ENCODE data around the gene RNF168. TPM values are rescaled to one million over a fixed set of nuclear protein-coding genes. Genes with fewer than 3 reads are reported as not detected.
"Not testable (repeated sequence)": the region's sequence is repeated elsewhere in the genome, so short reads cannot be mapped to it uniquely, and the experiment has no call there.

Gene RNF168
- total RNA-seq, 1 experiment from 2014 or later, result 30.0 TPM

GRCh38 chr3:196502775-196503195, 783 bp downstream of the RNF168 start:
- H3K27me3 ChIP-seq, result no peaks in the 10 kb centered on the region

GRCh38 chr3:196501316-196502044, 2.1 kb downstream of the RNF168 start:
- Histone ChIP-seq H3K36me3 (peaks cover 7% of the 10 kb centered on the region), H3K27ac (no peak overlapping the region), H3K9me3 (replicated peaks) (no peaks in the 10 kb centered on the region), H3K27me3 (no peaks in the 10 kb centered on the region), H3K4me3 (peak overlapping the region; percentile 86), H3K4me1 (no peaks in the 10 kb centered on the region)
- peak; percentile 31 to 56 for DNase-seq

More at GRCh38 chr3:196502775-196503195, 783 bp downstream of the RNF168 start:
- no peaks in the 10 kb centered on the region for H3K4me1 ChIP-seq
- 0 out of 2 replicates have a peak, but pooled peaks cover 2% of the 10 kb centered on the region for H3K36me3 ChIP-seq
- H3K4me3 ChIP-seq, result peak overlapping the region; percentile 86
- peak overlapping the region; percentile 71 for H3K27ac ChIP-seq
- no peaks in the 10 kb centered on the region for H3K9me3 ChIP-seq (replicated peaks)
- DNase-seq, result peak; percentile 39 to 56

GRCh38 chr3:196499807-196500524, 3.6 kb downstream of the RNF168 start:
- H3K36me3 ChIP-seq, result peaks cover 20% of the 10 kb centered on the region
- DNase-seq, result no peak
- H3K27ac ChIP-seq, result 0 out of 2 replicates have a peak overlapping the region, but pooled peaks have one; percentile 1
- H3K27me3 ChIP-seq, result no peaks in the 10 kb centered on the region
- peak overlapping the region; percentile 86 for H3K4me3 ChIP-seq
- no peaks in the 10 kb centered on the region for H3K9me3 ChIP-seq (replicated peaks)
- no peaks in the 10 kb centered on the region for H3K4me1 ChIP-seq

GRCh38 chr3:196499061-196499460, 4.5 kb downstream of the RNF168 start:
- H3K9me3 ChIP-seq (replicated peaks), result no peaks in the 10 kb centered on the region
- peaks cover 22% of the 10 kb centered on the region for H3K36me3 ChIP-seq
- no peaks in the 10 kb centered on the region for H3K4me1 ChIP-seq
- H3K27me3 ChIP-seq, result no peaks in the 10 kb centered on the region
- no peak for DNase-seq
- H3K4me3 ChIP-seq, result no peak overlapping the region
- no peak overlapping the region for H3K27ac ChIP-seq

- no peak overlapping the region for H3K27ac ChIP-seq
- no peaks in the 10 kb centered on the region for H3K27me3 ChIP-seq
- no peak overlapping the region for H3K4me3 ChIP-seq
These were observed 5.3 kb downstream of the RNF168 start for GRCh38 chr3:196498297-196498696.

GRCh38 chr3:196496183-196496582, 7.4 kb downstream of the RNF168 start:
- no peak overlapping the region for H3K4me3 ChIP-seq
- H3K36me3 ChIP-seq, result peaks cover 29% of the 10 kb centered on the region

More at GRCh38 chr3:196498297-196498696, 5.3 kb downstream of the RNF168 start:
- Histone ChIP-seq H3K9me3 (replicated peaks) (no peaks in the 10 kb centered on the region), H3K4me1 (no peaks in the 10 kb centered on the region), H3K36me3 (peaks cover 23% of the 10 kb centered on the region)
- no peak for DNase-seq

GRCh38 chr3:196493292-196493691, 10.3 kb downstream of the RNF168 start:
- H3K27me3 ChIP-seq, result no peaks in the 10 kb centered on the region

More at GRCh38 chr3:196496183-196496582, 7.4 kb downstream of the RNF168 start:
- Histone ChIP-seq H3K4me1 (no peaks in the 10 kb centered on the region), H3K27me3 (no peaks in the 10 kb centered on the region), H3K9me3 (replicated peaks) (no peaks in the 10 kb centered on the region), H3K27ac (no peak overlapping the region)
- no peak for DNase-seq

GRCh38 chr3:196492080-196492479, 11.5 kb downstream of the RNF168 start:
- Histone ChIP-seq H3K27ac (no peak overlapping the region), H3K9me3 (replicated peaks) (no peaks in the 10 kb centered on the region), H3K4me1 (no peaks in the 10 kb centered on the region), H3K27me3 (no peaks in the 10 kb centered on the region), H3K36me3 (peaks cover 32% of the 10 kb centered on the region), H3K4me3 (no peak overlapping the region)
- no peak for DNase-seq

More at GRCh38 chr3:196493292-196493691, 10.3 kb downstream of the RNF168 start:
- Histone ChIP-seq H3K4me1 (no peaks in the 10 kb centered on the region), H3K9me3 (replicated peaks) (no peaks in the 10 kb centered on the region), H3K27ac (no peak overlapping the region), H3K36me3 (peaks cover 26% of the 10 kb centered on the region), H3K4me3 (no peak overlapping the region)
- no peak for DNase-seq

GRCh38 chr3:196489747-196490146, 13.8 kb downstream of the RNF168 start:
- no peak overlapping the region for H3K27ac ChIP-seq
- no peak for DNase-seq
- H3K27me3 ChIP-seq, result no peaks in the 10 kb centered on the region
- H3K4me3 ChIP-seq, result no peak overlapping the region
- H3K4me1 ChIP-seq, result no peaks in the 10 kb centered on the region
- peaks cover 36% of the 10 kb centered on the region for H3K36me3 ChIP-seq
- no peaks in the 10 kb centered on the region for H3K9me3 ChIP-seq (replicated peaks)

- no peak overlapping the region for H3K27ac ChIP-seq
- H3K27me3 ChIP-seq, result no peaks in the 10 kb centered on the region
- H3K36me3 ChIP-seq, result peaks cover 54% of the 10 kb centered on the region
- no peaks in the 10 kb centered on the region for H3K9me3 ChIP-seq (replicated peaks)
- DNase-seq, result no peak
- no peaks in the 10 kb centered on the region for H3K4me1 ChIP-seq
- H3K4me3 ChIP-seq, result no peak overlapping the region
These were observed 17.3 kb downstream of the RNF168 start for GRCh38 chr3:196486263-196486662.

GRCh38 chr3:196477678-196478077, 25.9 kb downstream of the RNF168 start:
- DNase-seq, result no peak
- no peaks in the 10 kb centered on the region for H3K9me3 ChIP-seq (replicated peaks)
- H3K36me3 ChIP-seq, result peaks cover 63% of the 10 kb centered on the region
- H3K27me3 ChIP-seq, result no peaks in the 10 kb centered on the region
- H3K4me3 ChIP-seq, result no peak overlapping the region
- H3K27ac ChIP-seq, result no peak overlapping the region
- H3K4me1 ChIP-seq, result no peaks in the 10 kb centered on the region

- H3K9me3 ChIP-seq (replicated peaks), result no peaks in the 10 kb centered on the region
- no peak overlapping the region for H3K4me3 ChIP-seq
- no peak overlapping the region for H3K27ac ChIP-seq
- no peaks in the 10 kb centered on the region for H3K27me3 ChIP-seq
- peaks cover 51% of the 10 kb centered on the region for H3K36me3 ChIP-seq
- no peaks in the 10 kb centered on the region for H3K4me1 ChIP-seq
- DNase-seq, result no peak
These were observed 31.3 kb downstream of the RNF168 start for GRCh38 chr3:196472286-196472685.

GRCh38 chr3:196471551-196471950, 32.0 kb downstream of the RNF168 start:
- no peak overlapping the region for H3K4me3 ChIP-seq
- H3K27ac ChIP-seq, result no peak overlapping the region
- no peaks in the 10 kb centered on the region for H3K27me3 ChIP-seq
- peaks cover 47% of the 10 kb centered on the region for H3K36me3 ChIP-seq
- DNase-seq, result no peak
- H3K4me1 ChIP-seq, result no peaks in the 10 kb centered on the region
- H3K9me3 ChIP-seq (replicated peaks), result no peaks in the 10 kb centered on the region

- H3K27me3 ChIP-seq, H3K4me1 ChIP-seq: not testable (repeated sequence)
These were observed 33.4 kb downstream of the RNF168 start for GRCh38 chr3:196470182-196470581.

GRCh38 chr3:196463804-196464203, 39.8 kb downstream of the RNF168 start:
- Histone ChIP-seq H3K36me3 (peaks cover 7% of the 10 kb centered on the region), H3K9me3 (replicated peaks) (no peaks in the 10 kb centered on the region), H3K27ac (no peak overlapping the region), H3K4me3 (no peak overlapping the region), H3K27me3 (no peaks in the 10 kb centered on the region), H3K4me1 (no peaks in the 10 kb centered on the region)
- no peak for DNase-seq

More at GRCh38 chr3:196470182-196470581, 33.4 kb downstream of the RNF168 start:
- H3K27ac ChIP-seq; DNase-seq; H3K9me3 ChIP-seq (replicated peaks); H3K4me3 ChIP-seq: not testable (repeated sequence)
- peaks cover 42% of the 10 kb centered on the region for H3K36me3 ChIP-seq
